ENCODE measurements around the gene CLIP4.

CLIP4 gene

GRCh38 chr2:29238497-29238896 lies 123.3 kb downstream of the CLIP4 start:
- Histone ChIP-seq H3K4me3 (ENCODE audit: low read length) (no peak overlapping the region), H3K4me1 (ENCODE audit: control insufficient read depth, insufficient read depth, low read length) (no peaks in the 10 kb centered on the region), H3K9ac (ENCODE audit: low read length) (no peak overlapping the region), H3K27ac (ENCODE audit: low read depth, low read length) (no peak overlapping the region), H3K36me3 (ENCODE audit: control insufficient read depth, insufficient read depth, low read length) (no peaks in the 10 kb centered on the region), H3K27me3 (ENCODE audit: control insufficient read depth, insufficient read depth, low read length) (no peaks in the 10 kb centered on the region)
